HG02623 (cell line): ENCODE measurements around the gene RBFOX2.

Experiments
- ATAC-seq: cut with Tn5 transposase; IDR thresholded peaks from one replicate; pipeline ENCODE4 v1.9.1; 2021; ENCODE audit warnings: moderate library complexity; ENCODE audit not compliant: unreplicated experiment

Gene RBFOX2

GRCh38 chr22:35947794-35948425 lies 80.7 kb downstream of the RBFOX2 start:
- no peak for ATAC-seq

DNA sequence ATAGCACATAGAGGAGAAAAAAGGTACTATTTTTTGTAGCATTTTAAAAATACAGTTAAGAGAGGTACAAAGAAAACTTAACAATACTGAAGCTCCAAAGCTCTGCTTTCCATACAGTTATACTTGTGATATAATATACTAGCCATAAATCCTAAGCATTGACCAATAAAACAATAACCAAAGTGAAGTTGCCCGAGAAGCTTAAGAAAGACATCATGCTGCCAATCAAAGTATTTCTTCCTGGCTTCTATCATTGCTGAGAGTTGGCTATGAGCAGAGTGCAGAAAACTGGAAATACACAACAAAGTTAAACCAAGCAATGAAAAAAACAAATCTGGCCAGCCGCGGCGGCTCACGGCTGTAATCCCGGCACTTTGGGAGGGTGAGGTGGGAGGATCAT lies 84.2 kb downstream of the RBFOX2 start:
- ATAC-seq = no peak

DNA sequence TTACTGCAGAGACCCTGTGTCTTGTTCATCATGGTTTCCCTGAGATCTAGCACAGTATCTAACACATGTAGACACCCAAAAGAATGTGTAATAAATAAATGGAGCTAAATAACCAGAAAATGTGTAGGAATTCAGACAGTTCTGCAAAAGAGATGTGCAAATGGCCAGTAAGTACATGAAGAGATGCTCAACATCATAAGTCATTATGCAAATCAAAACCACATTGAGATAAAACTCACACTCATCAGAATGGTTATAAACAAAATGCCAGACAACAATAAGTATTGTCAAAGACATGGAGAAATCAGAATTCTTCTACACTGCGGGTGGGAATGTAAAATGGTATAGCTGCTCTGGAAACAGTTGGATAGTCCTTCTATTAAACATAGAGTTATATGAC lies 88.5 kb downstream of the RBFOX2 start:
- no peak for ATAC-seq

DNA sequence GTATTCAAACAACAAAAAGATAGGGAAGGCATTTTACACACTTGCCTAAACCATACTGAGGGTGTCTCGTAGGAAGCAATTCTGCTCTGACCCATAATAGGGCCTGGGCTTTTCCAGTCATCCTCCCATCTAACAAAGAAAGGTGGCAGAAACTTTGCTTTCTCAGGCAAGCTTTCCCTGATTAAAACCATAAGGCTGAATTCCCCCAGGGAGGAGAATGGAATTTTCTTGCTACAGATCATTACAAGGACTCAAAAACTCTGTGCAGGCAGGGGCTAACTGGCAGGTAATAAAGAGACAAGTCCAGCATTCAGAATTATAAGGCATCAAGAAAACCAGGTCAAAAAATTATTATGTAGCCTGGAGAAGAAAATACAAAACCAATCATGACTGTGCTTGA lies 90.4 kb downstream of the RBFOX2 start:
- ATAC-seq = no peak

- no peak for ATAC-seq
These were observed 97.7 kb downstream of the RBFOX2 start for GRCh38 chr22:35930933-35931332.

DNA sequence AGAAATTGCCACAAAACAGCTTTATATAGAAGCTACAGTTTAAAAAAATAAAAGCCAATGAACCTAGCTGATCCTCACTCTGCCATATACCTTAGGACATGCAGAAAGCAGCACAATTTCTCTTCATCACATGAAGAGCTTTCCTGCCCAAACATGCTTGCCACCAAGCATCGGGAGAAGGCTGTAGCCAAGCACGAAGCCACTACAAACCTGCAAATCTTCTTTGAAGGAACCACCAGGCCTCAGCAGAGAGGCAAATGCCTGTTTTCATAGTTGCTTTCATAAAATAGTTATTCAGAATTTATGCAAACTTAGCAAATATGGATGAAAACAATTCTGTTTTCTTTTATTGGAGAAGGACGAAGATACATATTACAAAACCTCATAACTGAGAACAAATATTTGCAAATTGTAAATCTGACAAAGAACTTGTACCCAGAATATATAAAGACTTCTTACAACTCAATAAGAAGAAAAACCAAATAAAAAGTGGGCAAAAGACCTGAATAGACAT lies 100.3 kb downstream of the RBFOX2 start:
- no peak for ATAC-seq

- ATAC-seq = no peak
These were observed 105.6 kb downstream of the RBFOX2 start for GRCh38 chr22:35923026-35923425.

- no peak for ATAC-seq
These were observed 106.8 kb downstream of the RBFOX2 start for GRCh38 chr22:35921777-35922176.

- ATAC-seq = no peak
These were observed 107.6 kb downstream of the RBFOX2 start for GRCh38 chr22:35921044-35921443.

DNA sequence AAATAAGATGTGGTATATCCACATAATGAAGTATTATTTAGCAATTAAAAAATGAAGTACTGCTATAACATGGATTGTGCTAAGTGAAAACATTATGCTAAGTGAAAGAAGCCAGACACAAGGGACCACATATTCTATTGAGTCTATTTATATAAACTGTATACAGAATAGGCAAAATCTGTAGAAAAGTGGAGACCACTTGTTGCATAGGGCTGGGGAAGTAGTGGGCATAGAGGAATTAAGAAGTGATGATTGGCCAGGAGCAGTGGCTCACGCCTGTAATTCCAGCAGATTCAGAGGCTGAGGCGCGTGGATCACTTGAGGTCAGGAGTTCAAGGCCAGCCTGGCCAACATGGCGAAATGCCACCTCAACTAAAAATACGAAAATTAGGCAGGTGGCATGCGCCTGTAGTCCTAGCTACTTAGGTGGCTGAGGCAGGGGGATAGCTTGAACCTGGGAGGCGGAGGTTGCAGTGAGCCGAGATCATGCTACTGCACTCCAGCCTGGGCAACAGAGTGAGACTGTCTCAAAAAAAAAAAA lies 109.6 kb downstream of the RBFOX2 start:
- no peak for ATAC-seq

- no peak for ATAC-seq
These were observed 110.2 kb downstream of the RBFOX2 start for GRCh38 chr22:35918456-35918855.

GRCh38 chr22:35917651-35918050 lies 111.0 kb downstream of the RBFOX2 start:
- ATAC-seq = no peak

DNA sequence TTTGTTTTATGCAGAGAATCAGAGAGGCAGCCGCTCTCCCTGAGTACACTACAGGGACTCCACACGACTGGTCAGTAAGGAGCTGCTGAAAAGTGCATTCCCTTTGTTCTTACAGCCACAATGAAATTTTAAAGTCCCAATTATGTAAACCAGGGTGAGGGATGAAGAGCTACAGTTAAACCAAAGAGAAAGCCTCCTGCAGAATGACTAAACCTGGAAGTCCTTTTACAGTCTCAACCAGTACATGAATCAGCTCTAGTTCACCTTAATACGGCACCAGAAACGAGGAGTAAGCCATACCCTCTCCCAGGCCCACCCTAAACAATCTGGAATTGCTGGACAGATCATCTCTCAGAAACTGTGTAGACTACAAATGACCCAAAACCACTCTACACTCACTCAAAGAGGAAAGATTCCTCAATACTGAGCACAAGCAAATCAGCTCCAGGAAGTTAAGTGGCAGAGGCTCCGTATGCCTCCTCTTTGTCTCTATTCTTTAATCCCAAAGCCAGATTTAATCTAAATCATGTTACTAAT lies 113.1 kb downstream of the RBFOX2 start:
- ATAC-seq = no peak

- ATAC-seq = no peak
These were observed 113.8 kb downstream of the RBFOX2 start for GRCh38 chr22:35914665-35915476.

DNA sequence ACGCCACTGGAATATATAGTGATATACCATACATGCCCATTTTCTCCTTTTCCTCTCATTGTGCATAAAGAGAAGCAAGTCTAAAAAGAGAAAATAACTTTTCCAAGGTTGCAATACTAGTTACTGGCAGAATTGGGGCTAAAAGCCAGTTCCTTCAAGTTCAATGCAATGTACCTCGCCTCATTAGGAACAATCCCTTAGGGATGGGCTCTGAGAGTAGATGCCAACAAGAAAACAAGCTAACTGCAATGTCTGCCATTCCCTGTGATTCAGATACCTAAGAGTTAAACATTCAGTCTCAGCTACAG lies 114.3 kb downstream of the RBFOX2 start:
- ATAC-seq = no peak

DNA sequence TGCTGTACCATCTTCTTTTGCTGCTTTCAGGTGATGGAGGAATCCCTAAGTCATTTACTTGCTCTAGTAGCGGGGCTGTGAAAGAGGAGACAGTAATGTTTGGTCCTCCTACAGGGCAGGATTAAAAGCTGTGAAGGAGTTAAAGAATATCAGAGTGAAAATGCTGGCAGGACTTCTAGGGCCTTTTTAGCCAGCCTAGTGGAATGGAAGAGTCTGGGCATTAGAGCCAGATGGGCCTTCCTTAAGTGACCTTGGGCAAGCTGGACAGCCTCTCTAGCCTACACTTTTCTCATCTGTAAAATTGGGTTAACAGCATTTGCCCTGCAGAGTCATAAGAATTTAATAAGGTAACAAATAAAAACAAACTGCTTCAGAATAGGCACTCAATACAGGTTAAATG lies 114.7 kb downstream of the RBFOX2 start:
- ATAC-seq = no peak

GRCh38 chr22:35912658-35913057 lies 116.0 kb downstream of the RBFOX2 start:
- ATAC-seq = no peak

- ATAC-seq = no peak
These were observed 116.7 kb downstream of the RBFOX2 start for GRCh38 chr22:35911877-35912276.

- ATAC-seq = no peak
These were observed 117.7 kb downstream of the RBFOX2 start for GRCh38 chr22:35910926-35911325.

- ATAC-seq = no peak
These were observed 118.4 kb downstream of the RBFOX2 start for GRCh38 chr22:35910003-35910769.

- no peak for ATAC-seq
These were observed 122.7 kb downstream of the RBFOX2 start for GRCh38 chr22:35905894-35906293.
